HepG2 (cell line): ENCODE data around the gene TDG. TPM values are rescaled to one million over a fixed set of nuclear protein-coding genes. Genes with fewer than 3 reads are reported as not detected.
A peak's percentile ranks its signal among the peaks of the same experiment; 100 is the strongest.

Source experiments
- AGO2 ChIP-seq: fragments of 200-400 bp; formaldehyde crosslinking; optimal IDR thresholded peaks from 2 replicates; pipeline ENCODE3; 2017; ENCODE audit warnings: mild to moderate bottlenecking, low read depth, low read length, moderate library complexity
- ARNT2 ChIP-seq: sonication (generic); formaldehyde crosslinking; IDR thresholded peaks from 2 replicates; pipeline ENCODE4 v1.8.0; 2022; ENCODE audit warnings: mild to moderate bottlenecking, low read depth, missing genetic modification reagents, moderate library complexity
- FOXC1 ChIP-seq: sonication (generic); formaldehyde crosslinking; IDR thresholded peaks from 2 replicates; pipeline ENCODE4 v1.8.0; 2022; ENCODE audit warnings: mild to moderate bottlenecking, missing genetic modification reagents, borderline replicate concordance
- HNF1A ChIP-seq, 2 experiments: sonication (generic) in 1 of 2; formaldehyde crosslinking in 1 of 2; IDR thresholded peaks; 2 replicates each; pipeline versions ENCODE4 v1.4.0 to v1.6.1; 2016 to 2020; ENCODE audit warnings: borderline replicate concordance in 1 of 2, low read depth in 1 of 2, mild to moderate bottlenecking in 1 of 2, missing genetic modification reagents in 1 of 2
- NR1H2 ChIP-seq: sonication (generic); formaldehyde crosslinking; IDR thresholded peaks from 2 replicates; pipeline ENCODE4 v1.8.1; 2022; ENCODE audit warnings: low read depth, missing genetic modification reagents, borderline replicate concordance
- RBFOX2 ChIP-seq: fragments of 200-400 bp; formaldehyde crosslinking; IDR thresholded peaks from 2 replicates; pipeline ENCODE4 v1.6.1; 2017; ENCODE audit warnings: low read depth, mild to moderate bottlenecking, low read length
- SNAPC5 ChIP-seq: sonication (generic); formaldehyde crosslinking; IDR thresholded peaks from 2 replicates; pipeline ENCODE4 v1.8.1; 2023; ENCODE audit warnings: mild to moderate bottlenecking, missing genetic modification reagents, borderline replicate concordance
- ZKSCAN8 ChIP-seq: IDR thresholded peaks from 2 replicates; pipeline ENCODE4 v1.6.1; 2016; ENCODE audit warnings: borderline replicate concordance, missing genetic modification reagents, missing compliant biosample characterization
- ZMYM4 ChIP-seq: sonication (generic); formaldehyde crosslinking; IDR thresholded peaks from 2 replicates; pipeline ENCODE4 v1.8.1; 2023; ENCODE audit warnings: mild to moderate bottlenecking, missing genetic modification reagents
- ZNF282 ChIP-seq: fragments of 450-650 bp; IDR thresholded peaks from 2 replicates; pipeline ENCODE4 v1.6.1; 2018; ENCODE audit not compliant: partially characterized antibody
- ZNF546 ChIP-seq: sonication (generic); formaldehyde crosslinking; conservative IDR thresholded peaks from 2 replicates; pipeline ENCODE4 v1.8.1; 2023; ENCODE audit warnings: mild to moderate bottlenecking, missing genetic modification reagents
- ZNF768 ChIP-seq: sonication (generic); formaldehyde crosslinking; IDR thresholded peaks from 2 replicates; pipeline ENCODE4 v1.4.0; 2020; ENCODE audit warnings: missing genetic modification reagents
- polyA plus RNA-seq, 8 experiments: library from polyadenylated mRNA; depleted of rRNA in 3 of 8; stranded (reverse) in 7 of 8; unstranded in 1 of 8; fragments of >200 nt; fragmentation: Illumina TruSeq in 4 of 8; extraction: Trizol in 4 of 8; gene quantifications; 2 replicates each; pipeline versions ENCODE4 v1.2.1 to v1.2.3, GENCODE V29; 2011 to 2016; ENCODE audit warnings: low read depth in 4 of 8, missing spikeins in 1 of 8, mixed read lengths in 1 of 8; ENCODE audit not compliant: insufficient read depth in 1 of 8
- total RNA-seq, 5 experiments: library from RNA; depleted of rRNA; stranded (reverse); fragments of >200 nt; fragmentation: Illumina TruSeq; extraction: Trizol; gene quantifications; 2 replicates each; pipeline ENCODE4 v1.2.3, GENCODE V29; 2016; ENCODE audit warnings: low read depth in 1 of 5
- TF ChIP-seq, protein P1 (sequence below): sonication (generic); formaldehyde crosslinking; IDR thresholded peaks from 2 replicates; pipeline ENCODE4 v1.4.0; 2020; ENCODE audit warnings: missing genetic modification reagents, borderline replicate concordance
- TF ChIP-seq, protein P2 (sequence below): sonication (generic); formaldehyde crosslinking; IDR thresholded peaks from 2 replicates; pipeline ENCODE4 v1.5.1; 2020; ENCODE audit warnings: mild to moderate bottlenecking, missing genetic modification reagents
- TF ChIP-seq, protein P3 (sequence below): sonication (generic); formaldehyde crosslinking; IDR thresholded peaks from 2 replicates; pipeline ENCODE4 v1.8.0; 2022; ENCODE audit warnings: mild to moderate bottlenecking, missing genetic modification reagents, moderate library complexity
- TF ChIP-seq, protein P4 (sequence below): sonication (generic); formaldehyde crosslinking; IDR thresholded peaks from 2 replicates; pipeline ENCODE4 v1.4.0; 2020; ENCODE audit warnings: mild to moderate bottlenecking, missing genetic modification reagents

TDG gene
- total and polyA plus RNA-seq, 2 of the 13 experiments (the other 11 are each of a cell fraction or from before 2014, with no cell fraction given): 14.2 to 19.5 TPM

DNA sequence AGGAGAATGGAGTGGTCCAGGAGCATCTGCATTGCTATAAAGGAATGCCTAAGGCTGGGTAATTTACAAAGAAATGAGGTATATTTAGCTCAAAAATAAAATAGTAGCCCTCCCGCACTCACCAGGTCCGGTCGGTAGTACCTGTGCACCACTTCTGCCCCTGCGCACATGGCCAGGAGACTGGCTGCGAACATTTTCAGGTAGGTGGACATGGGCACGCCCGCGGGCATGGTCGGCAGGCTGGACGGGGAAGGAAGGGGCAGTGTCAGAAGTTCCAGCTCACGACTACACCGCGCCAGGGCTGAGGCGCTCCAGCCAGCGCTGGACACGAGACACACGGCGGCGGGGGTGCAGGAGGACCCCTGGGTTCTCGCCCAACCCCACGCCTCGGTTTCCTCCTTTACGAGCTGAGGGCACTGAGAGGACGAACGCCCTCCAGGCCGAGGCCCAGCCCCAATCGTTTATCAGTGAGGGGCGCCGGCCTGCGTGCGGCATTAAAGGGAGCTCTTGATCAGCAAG lies 9.1 kb upstream of the TDG start (continued):
- no peak for TF ChIP-seq ZNF282
- TF ChIP-seq NR1H2 (CRISPR knock-in tag): 0 out of 2 replicates have a peak, but pooled peaks have one; percentile 1
- TF ChIP-seq FOXC1: peak; percentile 74; the same call in 1 of the 2 replicates
- TF ChIP-seq RBFOX2: peak; percentile 75; the same call in 1 of the 2 replicates
- peak; percentile 79; the same call in 1 of the 2 replicates for TF ChIP-seq ZNF546 (CRISPR knock-in tag)
- TF ChIP-seq SNAPC5: no peak
- TF ChIP-seq ARNT2 (CRISPR knock-in tag): 0 out of 2 replicates have a peak, but pooled peaks have one; percentile 61
- TF ChIP-seq ZMYM4 (CRISPR knock-in tag): no peak
- TF ChIP-seq, protein P1, sequence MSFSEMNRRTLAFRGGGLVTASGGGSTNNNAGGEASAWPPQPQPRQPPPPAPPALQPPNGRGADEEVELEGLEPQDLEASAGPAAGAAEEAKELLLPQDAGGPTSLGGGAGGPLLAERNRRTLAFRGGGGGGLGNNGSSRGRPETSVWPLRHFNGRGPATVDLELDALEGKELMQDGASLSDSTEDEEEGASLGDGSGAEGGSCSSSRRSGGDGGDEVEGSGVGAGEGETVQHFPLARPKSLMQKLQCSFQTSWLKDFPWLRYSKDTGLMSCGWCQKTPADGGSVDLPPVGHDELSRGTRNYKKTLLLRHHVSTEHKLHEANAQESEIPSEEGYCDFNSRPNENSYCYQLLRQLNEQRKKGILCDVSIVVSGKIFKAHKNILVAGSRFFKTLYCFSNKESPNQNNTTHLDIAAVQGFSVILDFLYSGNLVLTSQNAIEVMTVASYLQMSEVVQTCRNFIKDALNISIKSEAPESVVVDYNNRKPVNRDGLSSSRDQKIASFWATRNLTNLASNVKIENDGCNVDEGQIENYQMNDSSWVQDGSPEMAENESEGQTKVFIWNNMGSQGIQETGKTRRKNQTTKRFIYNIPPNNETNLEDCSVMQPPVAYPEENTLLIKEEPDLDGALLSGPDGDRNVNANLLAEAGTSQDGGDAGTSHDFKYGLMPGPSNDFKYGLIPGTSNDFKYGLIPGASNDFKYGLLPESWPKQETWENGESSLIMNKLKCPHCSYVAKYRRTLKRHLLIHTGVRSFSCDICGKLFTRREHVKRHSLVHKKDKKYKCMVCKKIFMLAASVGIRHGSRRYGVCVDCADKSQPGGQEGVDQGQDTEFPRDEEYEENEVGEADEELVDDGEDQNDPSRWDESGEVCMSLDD (CRISPR knock-in tag): no peak
- no peak for TF ChIP-seq HNF1A (IDR thresholded peaks at IDR 0.05; ENCODE audit: low read depth)
- 0 out of 2 replicates have a peak, but pooled peaks have one; percentile 10 for TF ChIP-seq HNF1A (CRISPR knock-in tag; IDR thresholded peaks at IDR 0.05; ENCODE audit: borderline replicate concordance)
- peak; percentile 66 for TF ChIP-seq AGO2
- TF ChIP-seq ZKSCAN8 (CRISPR knock-in tag): no peak
- TF ChIP-seq, protein P2, sequence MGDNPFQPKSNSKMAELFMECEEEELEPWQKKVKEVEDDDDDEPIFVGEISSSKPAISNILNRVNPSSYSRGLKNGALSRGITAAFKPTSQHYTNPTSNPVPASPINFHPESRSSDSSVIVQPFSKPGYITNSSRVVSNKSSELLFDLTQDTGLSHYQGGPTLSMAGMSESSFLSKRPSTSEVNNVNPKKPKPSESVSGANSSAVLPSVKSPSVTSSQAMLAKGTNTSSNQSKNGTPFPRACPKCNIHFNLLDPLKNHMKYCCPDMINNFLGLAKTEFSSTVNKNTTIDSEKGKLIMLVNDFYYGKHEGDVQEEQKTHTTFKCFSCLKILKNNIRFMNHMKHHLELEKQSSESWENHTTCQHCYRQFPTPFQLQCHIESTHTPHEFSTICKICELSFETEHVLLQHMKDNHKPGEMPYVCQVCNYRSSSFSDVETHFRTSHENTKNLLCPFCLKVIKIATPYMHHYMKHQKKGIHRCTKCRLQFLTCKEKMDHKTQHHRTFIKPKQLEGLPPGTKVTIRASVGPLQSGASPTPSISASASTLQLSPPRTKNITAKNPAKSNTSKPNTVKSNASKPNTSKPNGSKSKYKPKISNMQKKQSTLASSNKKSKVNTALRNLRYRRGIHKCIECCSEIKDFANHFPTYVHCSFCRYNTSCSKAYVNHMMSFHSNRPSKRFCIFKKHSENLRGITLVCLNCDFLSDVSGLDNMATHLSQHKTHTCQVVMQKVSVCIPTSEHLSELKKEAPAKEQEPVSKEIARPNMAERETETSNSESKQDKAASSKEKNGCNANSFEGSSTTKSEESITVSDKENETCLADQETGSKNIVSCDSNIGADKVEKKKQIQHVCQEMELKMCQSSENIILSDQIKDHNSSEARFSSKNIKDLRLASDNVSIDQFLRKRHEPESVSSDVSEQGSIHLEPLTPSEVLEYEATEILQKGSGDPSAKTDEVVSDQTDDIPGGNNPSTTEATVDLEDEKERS (CRISPR knock-in tag): peak; percentile 71; the same call in 1 of the 2 replicates
- TF ChIP-seq, protein P3, sequence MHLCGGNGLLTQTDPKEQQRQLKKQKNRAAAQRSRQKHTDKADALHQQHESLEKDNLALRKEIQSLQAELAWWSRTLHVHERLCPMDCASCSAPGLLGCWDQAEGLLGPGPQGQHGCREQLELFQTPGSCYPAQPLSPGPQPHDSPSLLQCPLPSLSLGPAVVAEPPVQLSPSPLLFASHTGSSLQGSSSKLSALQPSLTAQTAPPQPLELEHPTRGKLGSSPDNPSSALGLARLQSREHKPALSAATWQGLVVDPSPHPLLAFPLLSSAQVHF: no peak; the same call in 1 of the 2 replicates
- TF ChIP-seq, protein P4, sequence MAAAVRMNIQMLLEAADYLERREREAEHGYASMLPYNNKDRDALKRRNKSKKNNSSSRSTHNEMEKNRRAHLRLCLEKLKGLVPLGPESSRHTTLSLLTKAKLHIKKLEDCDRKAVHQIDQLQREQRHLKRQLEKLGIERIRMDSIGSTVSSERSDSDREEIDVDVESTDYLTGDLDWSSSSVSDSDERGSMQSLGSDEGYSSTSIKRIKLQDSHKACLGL: peak; percentile 64; the same call in 1 of the 2 replicates
- no peak for TF ChIP-seq ZNF768 (CRISPR knock-in tag)
